Activated CD8-positive, alpha-beta memory T cell treated with anti-CD3 and anti-CD28 coated beads, Interleukin-2, amount 10 ng/mL, durations not matched to agents 7 days and 5 days (primary cell): ENCODE measurements around the gene TRPM2. TPM values are rescaled to one million over a fixed set of nuclear protein-coding genes. Genes with fewer than 3 reads are reported as not detected.
"Not testable (repeated sequence)": the region's sequence is repeated elsewhere in the genome, so short reads cannot be mapped to it uniquely, and the experiment has no call there.

Source experiments
- ATAC-seq: fragments of 150-1000 bp; cut with Tn5 transposase; one replicate; pipeline ENCODE4 v1.10.0; 2021; ENCODE audit warnings: moderate library complexity
- CTCF ChIA-PET: fragments of 350-600 bp; sonication (Branson Sonifier 250); formaldehyde crosslinking; loops from one replicate; lab custom pipeline; 2021; ENCODE audit warnings: antibody characterized with exemption; lab: Charles Lee
- DNase-seq: peaks from one replicate; pipeline ENCODE4 v3.0.0-alpha.2; 2020
- H3K27ac Mint-ChIP-seq: one replicate; pipeline ENCODE4 v1.8.0; 2021; ENCODE audit warnings: mild to moderate bottlenecking, mixed read lengths
- H3K27me3 Mint-ChIP-seq: one replicate; pipeline ENCODE4 v1.8.0; 2021; ENCODE audit warnings: mixed read lengths
- H3K36me3 Mint-ChIP-seq: one replicate; pipeline ENCODE4 v1.8.0; 2021; ENCODE audit warnings: mild to moderate bottlenecking, mixed read lengths
- H3K4me1 Mint-ChIP-seq: one replicate; pipeline ENCODE4 v1.8.0; 2021; ENCODE audit warnings: mixed read lengths
- H3K4me3 Mint-ChIP-seq: one replicate; pipeline ENCODE4 v1.8.0; 2021; ENCODE audit warnings: mild to moderate bottlenecking, moderate library complexity, mixed read lengths
- H3K9me3 Mint-ChIP-seq: one replicate; pipeline ENCODE4 v1.8.0; 2022; ENCODE audit warnings: low read depth, mixed read lengths
- total RNA-seq, 2 experiments: library from RNA; stranded (reverse); gene quantifications; one replicate each; pipeline ENCODE4 v1.2.3, GENCODE V29; 2021

TRPM2 gene
- total RNA-seq, 2 experiments from 2014 or later: 21.2 to 32.7 TPM

DNA sequence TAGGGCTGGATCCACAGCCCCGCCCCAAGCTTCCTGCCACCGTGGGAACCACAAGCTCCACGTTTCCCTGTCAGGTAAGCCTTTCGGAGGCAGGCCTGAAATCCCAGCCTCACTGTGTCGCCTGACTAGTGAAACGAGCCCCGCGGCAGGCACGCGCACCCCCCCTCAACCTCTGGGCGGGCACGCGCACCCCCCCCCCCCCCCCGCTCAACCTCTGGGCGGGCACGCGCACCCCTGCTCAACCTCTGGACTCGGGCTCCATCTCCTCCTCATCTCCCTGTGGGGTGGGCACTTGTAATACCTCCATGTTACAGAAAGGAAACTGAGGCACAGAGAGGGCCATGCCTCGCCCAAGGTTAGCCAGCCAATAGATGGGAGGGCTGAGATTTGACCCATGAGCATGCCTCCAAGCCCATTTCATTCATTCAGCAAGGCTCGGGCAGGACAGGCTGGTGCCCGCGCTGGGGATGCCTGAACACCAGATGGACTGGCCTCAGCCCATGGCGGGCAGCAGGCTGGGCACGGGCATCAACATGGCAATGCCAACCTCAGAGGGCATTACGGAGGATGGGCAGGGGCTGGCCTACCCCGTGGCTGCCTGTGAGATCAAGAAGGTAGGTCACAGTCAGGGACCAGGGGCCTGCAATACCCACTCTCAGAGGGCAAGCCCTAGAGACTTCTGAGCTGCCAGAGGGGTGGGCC is 18.9 kb upstream of the TRPM2 start:
- ATAC-seq: no peak
- CTCF ChIA-PET: no interaction called here
- no peaks in the 10 kb centered on the region for H3K27me3 Mint-ChIP-seq
- no peak for DNase-seq
- H3K9me3 Mint-ChIP-seq: no peaks in the 10 kb centered on the region
- H3K36me3 Mint-ChIP-seq: peaks cover 4% of the 10 kb centered on the region
- no peak overlapping the region for H3K27ac Mint-ChIP-seq
- H3K4me1 Mint-ChIP-seq: peaks cover 5% of the 10 kb centered on the region
- H3K4me3 Mint-ChIP-seq: no peak overlapping the region

DNA sequence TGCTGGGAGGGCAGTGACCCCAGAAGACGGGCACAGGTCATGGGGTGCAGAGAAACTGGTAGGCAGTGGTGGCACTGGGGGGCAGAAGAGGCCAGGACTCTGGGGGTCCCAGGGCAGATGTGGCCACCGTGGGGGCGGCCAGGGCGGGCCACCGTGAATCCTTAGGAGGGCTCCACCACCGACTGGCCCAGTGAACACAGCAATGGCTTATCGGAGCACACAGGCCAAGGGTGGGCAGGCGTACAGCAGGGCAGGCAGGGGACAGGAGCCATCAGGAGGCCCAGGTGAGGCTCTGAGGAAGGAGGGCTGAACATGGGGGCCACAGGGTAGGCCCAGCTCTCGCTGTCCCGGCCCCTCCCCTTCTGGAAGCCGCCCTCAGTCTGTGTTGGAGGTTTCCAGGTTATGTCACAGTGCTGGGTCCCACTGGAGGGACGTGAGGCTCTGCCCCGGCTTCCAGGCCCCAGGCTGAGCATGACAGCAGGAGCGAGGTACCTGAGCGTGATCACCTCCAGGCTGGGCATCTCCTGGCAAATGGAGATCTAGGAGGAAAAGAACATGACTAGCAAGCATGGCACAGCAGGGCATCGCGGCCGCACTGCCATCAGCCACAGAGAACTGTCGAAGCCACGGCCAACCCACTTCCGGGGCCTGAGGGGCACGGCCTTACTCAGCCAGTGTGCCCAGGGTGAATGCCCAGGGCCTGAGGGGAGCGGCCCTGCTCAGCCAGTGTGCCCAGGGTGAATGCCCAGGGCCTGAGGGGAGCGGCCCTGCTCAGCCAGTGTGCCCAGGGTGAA is 18.0 kb upstream of the TRPM2 start:
- no peak for DNase-seq

DNA sequence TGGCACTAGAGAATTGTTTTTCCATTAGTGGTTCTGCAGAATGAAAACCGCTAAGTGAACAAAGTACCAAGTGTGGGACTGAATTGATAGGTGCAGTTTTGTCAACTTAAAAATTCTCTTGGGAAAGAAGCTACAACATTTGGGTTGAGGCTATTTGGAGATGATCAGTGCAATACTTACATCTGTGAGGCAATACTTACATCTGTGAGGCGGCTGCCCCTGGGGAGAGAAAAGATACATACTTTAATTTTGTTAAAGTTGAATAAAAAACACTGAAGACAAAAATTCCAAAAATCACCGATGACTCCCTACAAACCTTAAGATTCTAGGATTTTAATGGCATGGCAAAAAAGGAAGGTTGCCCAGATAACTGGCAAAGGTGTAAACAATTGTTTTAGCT is 16.0 kb upstream of the TRPM2 start:
- Mint-ChIP-seq H3K27ac (peak overlapping the region; percentile 62), H3K27me3 (no peaks in the 10 kb centered on the region), H3K9me3 (no peaks in the 10 kb centered on the region), H3K36me3 (peaks cover 4% of the 10 kb centered on the region), H3K4me1 (peaks cover 20% of the 10 kb centered on the region), H3K4me3 (peak overlapping the region; percentile 45)
- ATAC-seq (no peak), DNase-seq (no peak)
- CTCF ChIA-PET: interaction anchor here (1.8 kb wide), 1 partner anchor 40 kb away, joined by 5 read pairs; no protein-coding TSS in a partner anchor

More for the DNA sequence above, 18.0 kb upstream of the TRPM2 start:
- CTCF ChIA-PET: no interaction called here
- Mint-ChIP-seq H3K4me1 (peaks cover 15% of the 10 kb centered on the region), H3K4me3 (no peak overlapping the region), H3K36me3 (peaks cover 4% of the 10 kb centered on the region), H3K27ac (no peak overlapping the region), H3K27me3 (no peaks in the 10 kb centered on the region), H3K9me3 (no peaks in the 10 kb centered on the region)
- ATAC-seq: no peak

DNA sequence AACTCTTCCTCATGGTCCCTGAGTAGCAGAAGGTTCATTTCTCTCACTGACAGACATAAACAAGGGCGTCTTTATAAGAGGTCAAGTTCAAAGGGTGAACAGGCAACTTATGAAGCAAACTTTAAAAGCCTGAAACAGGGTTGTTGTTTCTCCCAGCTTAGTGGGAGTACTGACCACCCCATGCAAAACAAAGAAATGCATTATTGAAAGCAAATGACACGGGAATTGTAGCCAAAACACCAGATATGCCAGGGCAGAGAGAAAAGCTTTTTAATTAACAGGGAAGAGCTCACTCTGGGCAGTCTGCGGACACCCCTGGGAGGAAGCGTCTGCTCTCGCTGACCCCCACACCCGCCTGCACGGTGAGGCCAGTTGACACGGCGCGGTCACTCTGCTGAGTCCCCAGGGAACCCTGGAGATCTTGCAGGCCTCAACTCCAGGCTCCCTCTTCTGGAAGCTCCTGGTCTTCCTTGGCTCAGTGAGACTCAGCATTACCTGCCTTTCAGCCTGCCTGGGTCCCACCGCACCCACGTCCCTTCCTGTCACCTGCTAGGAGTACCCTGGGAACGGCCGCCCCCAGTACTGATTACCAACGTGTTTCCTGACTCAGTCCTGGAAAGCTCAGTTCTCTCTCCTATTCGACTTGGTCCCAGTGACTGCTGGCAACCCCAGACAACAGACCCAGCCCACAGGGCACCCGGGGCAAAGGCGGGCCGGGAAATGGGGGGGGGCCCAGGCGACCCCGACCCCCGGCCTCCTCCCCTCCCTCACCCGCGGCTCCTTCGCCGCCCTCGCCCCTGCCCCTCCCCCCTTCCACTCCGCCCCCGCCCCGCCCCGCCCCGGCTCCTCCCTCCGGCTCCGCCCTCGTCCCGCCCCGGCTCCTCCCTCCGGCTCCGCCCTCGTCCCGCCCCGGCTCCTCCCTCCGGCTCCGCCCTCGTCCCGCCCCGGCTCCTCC is 15.2 kb upstream of the TRPM2 start:
- Mint-ChIP-seq H3K36me3 (peaks cover 4% of the 10 kb centered on the region), H3K27me3 (no peaks in the 10 kb centered on the region), H3K4me3 (peak overlapping the region; percentile 45), H3K4me1 (peaks cover 20% of the 10 kb centered on the region), H3K9me3 (no peaks in the 10 kb centered on the region), H3K27ac (peak overlapping the region; percentile 62)
- DNase-seq (peak; percentile 61), ATAC-seq (no peak)
- CTCF ChIA-PET: interaction anchor here (1.8 kb wide), 1 partner anchor 40 kb away, joined by 5 read pairs; no protein-coding TSS in a partner anchor

DNA sequence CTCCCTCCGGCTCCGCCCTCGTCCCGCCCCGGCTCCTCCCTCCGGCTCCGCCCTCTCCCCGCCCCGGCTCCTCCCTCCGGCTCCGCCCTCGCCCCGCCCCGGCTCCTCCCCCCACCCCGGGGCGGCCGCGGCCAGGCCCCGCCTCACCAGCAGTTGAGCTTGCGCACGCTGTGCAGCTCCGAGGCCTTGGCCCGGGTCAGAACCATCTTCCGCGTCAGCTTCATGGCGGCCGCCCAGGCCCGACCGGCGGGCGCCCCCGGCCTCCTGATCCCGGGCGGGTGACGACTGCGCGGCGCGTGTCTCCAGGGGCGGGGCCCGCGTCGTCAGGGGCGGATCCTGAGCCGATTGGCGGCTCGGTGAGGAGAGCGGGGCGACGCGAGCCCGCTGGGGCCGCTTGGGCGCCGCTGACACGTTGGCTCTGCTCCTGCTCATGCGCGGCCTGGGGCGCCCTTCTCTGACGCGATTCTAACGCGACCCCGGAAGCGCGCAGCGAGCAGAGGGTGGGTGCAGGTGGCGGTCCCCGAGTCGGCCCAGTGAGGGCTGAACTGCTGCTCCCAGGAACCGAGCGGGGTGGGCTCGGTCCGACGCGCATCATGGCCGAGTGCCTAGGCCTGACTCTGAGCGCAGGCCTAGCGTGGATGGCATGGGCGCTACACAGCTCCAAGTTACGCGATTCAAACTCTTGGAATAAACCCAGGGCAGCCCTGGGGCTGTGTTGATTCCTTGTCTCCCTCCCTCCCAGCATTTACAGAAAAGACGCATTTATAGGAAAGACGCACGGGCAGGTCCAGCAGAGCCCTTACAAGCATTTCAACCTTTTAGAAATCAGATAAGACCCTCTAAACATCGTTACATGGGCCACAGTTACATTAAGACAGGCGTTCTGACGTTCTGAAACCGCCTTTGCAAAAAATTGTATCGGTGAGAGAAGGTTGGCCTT is 14.2 kb upstream of the TRPM2 start, which contains the start of gene CFAP410:
TSS of gene CFAP410 (minus strand) at position 420 of the 940 bp plus-strand sequence. CDS start at position 224, 196 bp downstream.
- Mint-ChIP-seq H3K27ac (peak within 1 kb of the TSS; percentile 89), H3K4me3 (peak within 1 kb of the TSS; percentile 82), H3K4me1 (peaks cover 20% of the 10 kb centered on the region), H3K36me3 (peaks cover 4% of the 10 kb centered on the region), H3K27me3 (no peaks in the 10 kb centered on the region), H3K9me3 (no peaks in the 10 kb centered on the region)
- peak; percentile 97 for DNase-seq
- CTCF ChIA-PET: interaction anchor here (1.3 to 1.4 kb wide), 2 partner anchors 21 to 118 kb away, joined by 3 to 4 read pairs; no protein-coding TSS in a partner anchor
- ATAC-seq: peak; percentile 97

DNA sequence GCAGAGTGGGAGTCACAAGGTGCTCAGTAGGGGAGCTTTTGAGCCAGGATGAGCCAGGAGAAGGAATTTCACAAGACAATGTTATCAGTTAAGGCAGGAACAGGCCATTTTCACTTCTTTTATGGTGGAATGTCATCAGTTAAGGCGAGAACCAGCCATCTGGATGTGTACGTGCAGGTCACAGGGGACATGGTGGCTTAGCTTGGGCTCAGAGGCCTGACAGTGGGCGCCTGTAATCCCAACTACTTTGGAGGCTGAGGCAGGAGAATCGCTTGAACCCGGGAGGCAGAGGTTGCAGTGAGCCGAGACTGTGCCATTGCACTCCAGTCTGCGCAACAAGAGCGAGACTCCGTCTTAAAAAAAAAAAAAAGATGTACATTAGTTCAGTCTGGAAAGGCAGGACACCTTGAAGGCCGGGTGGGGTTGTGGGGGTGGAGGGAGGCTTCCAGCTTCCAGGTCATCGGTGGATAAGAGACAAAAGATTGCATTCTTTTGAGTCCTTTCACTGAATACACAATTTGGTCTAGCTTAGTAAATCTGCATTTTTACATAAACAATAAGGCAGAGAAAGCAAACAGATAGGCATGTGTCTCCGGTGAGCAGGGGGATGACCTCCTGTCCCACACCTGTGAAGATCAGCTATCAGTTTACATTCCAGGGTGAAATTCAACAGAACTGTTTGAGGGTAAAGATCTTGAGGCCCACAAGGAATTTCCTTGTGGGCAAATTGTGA is 11.5 kb upstream of the TRPM2 start:
- not testable (repeated sequence) for DNase-seq, H3K9me3 Mint-ChIP-seq, H3K27me3 Mint-ChIP-seq, H3K4me3 Mint-ChIP-seq, H3K36me3 Mint-ChIP-seq, H3K27ac Mint-ChIP-seq, ATAC-seq
- peaks cover 20% of the 10 kb centered on the region for H3K4me1 Mint-ChIP-seq
- CTCF ChIA-PET: interaction anchor here (1.3 kb wide), 1 partner anchor 11 kb away, joined by 5 read pairs; the partner anchor contains the start of gene TRPM2

DNA sequence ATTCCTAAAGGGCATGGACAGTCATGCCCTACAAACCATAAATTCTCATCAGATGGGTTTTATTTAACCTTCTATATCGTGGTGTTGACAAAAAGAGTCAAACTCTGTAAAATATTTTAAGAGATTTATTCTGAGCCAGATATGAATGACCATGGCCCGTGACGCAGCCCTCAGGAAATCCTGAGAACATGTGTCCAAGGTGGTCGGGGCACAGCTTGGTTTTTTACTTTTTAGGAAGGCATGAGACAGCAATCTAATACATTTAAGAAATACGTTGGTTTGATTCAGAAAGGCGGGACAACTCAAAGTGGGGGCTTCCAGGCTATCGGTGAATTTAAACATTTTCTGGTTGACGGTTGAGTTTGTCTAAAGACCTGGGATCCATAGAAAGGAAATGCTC is 10.4 kb upstream of the TRPM2 start:
- H3K27ac Mint-ChIP-seq, H3K36me3 Mint-ChIP-seq, H3K4me3 Mint-ChIP-seq, DNase-seq, H3K9me3 Mint-ChIP-seq, ATAC-seq: not testable (repeated sequence)
- H3K27me3 Mint-ChIP-seq: peaks cover 14% of the 10 kb centered on the region
- CTCF ChIA-PET: interaction anchor here (1.3 kb wide), 1 partner anchor 10 kb away, joined by 5 read pairs; the partner anchor contains the start of gene TRPM2
- H3K4me1 Mint-ChIP-seq: peaks cover 16% of the 10 kb centered on the region

DNA sequence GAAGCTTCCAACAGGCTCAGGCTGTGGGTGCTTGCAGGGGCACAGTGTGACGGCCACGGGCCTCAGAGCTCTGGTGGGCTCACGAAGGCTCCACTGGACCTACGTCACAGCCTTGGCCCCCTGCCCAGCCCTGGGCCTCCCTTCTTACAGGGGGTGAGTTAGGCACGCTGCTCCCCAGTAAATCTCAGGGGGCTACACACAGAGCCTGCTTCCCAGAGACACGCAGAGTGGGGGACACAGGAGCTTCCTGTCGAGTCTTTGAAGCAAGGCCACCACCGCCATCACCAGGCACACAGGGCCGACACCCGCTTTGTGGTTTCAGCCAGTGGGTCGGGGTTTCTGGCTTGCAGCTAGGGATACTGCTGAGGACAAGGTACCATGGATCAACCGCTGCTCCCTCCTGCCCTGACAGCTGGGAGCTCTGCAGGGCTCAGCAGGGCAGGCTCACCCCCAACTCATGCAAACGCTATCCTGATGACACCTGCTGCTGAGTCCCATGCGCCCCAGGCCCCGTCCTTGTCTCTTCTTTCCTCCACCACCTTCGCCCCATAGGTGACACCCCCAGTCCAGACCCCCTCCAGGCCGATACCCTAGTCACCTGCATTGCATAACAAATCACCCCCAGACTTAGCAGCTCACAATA is 8.8 kb upstream of the TRPM2 start:
- Mint-ChIP-seq H3K4me1 (peaks cover 13% of the 10 kb centered on the region), H3K36me3 (no peaks in the 10 kb centered on the region), H3K27ac (no peak overlapping the region), H3K9me3 (no peaks in the 10 kb centered on the region), H3K27me3 (peaks cover 26% of the 10 kb centered on the region), H3K4me3 (no peak overlapping the region)
- CTCF ChIA-PET: interaction anchor here (1.0 to 1.3 kb wide), 2 partner anchors 9 to 10 kb away, joined by 3 to 4 read pairs; partner anchors contain the start of gene TRPM2
- ATAC-seq: no peak
- no peak for DNase-seq

DNA sequence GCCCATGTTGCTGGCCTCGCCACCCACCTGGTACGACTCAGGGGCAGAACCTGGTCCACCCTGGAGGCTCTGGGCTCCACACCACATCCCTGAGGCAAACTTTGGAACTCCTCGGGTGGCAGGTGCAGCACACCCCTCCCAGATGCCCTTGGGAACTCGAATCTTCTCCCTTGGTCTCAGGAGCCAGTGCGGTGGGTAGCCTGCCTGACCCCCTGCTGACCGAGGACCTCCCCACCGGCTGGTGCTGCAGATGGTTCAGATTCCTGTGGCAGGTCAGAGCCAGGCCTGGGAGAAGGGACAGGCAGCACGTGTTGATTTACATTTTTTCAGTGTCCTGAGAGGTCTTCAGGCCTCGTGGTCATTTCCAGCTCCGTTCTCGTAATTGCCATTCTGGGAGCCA is 7.9 kb upstream of the TRPM2 start:
- DNase-seq: no peak
- Mint-ChIP-seq H3K27me3 (peaks cover 26% of the 10 kb centered on the region), H3K4me1 (peaks cover 5% of the 10 kb centered on the region), H3K36me3 (no peaks in the 10 kb centered on the region), H3K4me3 (no peak overlapping the region), H3K9me3 (no peaks in the 10 kb centered on the region), H3K27ac (no peak overlapping the region)
- CTCF ChIA-PET: interaction anchor here (1.3 kb wide), 1 partner anchor 8 kb away, joined by 4 read pairs; the partner anchor contains the start of gene TRPM2
- ATAC-seq: no peak

DNA sequence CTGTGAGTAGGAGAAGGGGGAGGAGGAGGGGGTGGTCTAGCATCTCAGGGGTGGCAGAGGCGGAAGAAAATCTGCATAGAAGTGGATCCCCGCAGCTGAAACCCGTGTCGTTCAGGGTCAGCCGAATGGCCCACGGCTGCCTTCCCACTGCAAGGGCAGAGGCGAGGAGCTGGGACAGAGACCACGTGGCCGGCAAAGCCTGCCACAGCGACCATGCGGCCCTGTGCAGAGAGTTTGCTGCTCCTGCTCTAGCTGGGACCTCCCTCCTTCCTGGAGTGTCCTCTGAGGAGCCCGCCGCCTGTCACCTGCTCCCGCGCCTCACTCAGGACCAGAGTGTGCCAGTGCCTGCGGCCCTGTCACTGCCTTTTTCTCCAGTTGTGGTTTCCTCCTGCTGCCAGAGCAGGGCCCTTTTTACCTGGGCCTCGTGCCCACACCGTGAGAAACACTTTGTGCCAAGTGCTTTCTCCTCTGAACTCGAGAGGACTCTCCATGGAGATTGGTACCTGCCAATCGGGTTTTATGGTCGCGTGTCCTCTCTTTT is 5.4 kb upstream of the TRPM2 start:
- Mint-ChIP-seq H3K27ac (no peak overlapping the region), H3K27me3 (peaks cover 32% of the 10 kb centered on the region), H3K9me3 (no peaks in the 10 kb centered on the region), H3K4me1 (peaks cover 15% of the 10 kb centered on the region), H3K36me3 (no peaks in the 10 kb centered on the region), H3K4me3 (no peak overlapping the region)
- CTCF ChIA-PET: no interaction called here
- no peak for ATAC-seq
- DNase-seq: no peak

DNA sequence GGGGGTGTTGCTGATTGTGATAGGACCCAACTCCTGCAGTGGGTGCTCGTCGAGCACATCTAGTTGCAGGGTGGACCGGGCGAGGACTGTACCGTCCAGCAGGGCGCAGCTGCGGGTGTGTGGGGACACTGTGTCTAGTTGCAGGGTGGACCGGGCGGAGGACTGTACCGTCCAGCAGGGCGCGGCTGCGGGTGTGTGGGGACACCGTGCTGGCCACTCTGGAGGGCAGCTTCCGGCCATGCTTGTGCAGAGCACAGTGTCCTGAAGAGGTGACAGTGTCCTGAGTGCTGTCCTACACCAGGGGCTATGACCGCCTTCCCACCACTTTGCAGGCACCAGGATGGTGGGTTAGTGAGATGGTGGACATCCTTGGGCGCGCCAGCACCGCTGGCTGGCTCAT is 4.6 kb upstream of the TRPM2 start:
- ATAC-seq (no peak), DNase-seq (no peak)
- CTCF ChIA-PET: no interaction called here
- Mint-ChIP-seq H3K9me3 (no peaks in the 10 kb centered on the region), H3K27me3 (peaks cover 35% of the 10 kb centered on the region), H3K4me3 (no peak overlapping the region), H3K36me3 (no peaks in the 10 kb centered on the region), H3K27ac (no peak overlapping the region), H3K4me1 (peaks cover 24% of the 10 kb centered on the region)
